ENCODE results near the gene FOXJ2. TPM values are rescaled to one million over a fixed set of nuclear protein-coding genes. Genes with fewer than 3 reads are reported as not detected.

FOXJ2 gene
- polyA plus RNA-seq, 1 experiment: 6.5 TPM

DNA sequence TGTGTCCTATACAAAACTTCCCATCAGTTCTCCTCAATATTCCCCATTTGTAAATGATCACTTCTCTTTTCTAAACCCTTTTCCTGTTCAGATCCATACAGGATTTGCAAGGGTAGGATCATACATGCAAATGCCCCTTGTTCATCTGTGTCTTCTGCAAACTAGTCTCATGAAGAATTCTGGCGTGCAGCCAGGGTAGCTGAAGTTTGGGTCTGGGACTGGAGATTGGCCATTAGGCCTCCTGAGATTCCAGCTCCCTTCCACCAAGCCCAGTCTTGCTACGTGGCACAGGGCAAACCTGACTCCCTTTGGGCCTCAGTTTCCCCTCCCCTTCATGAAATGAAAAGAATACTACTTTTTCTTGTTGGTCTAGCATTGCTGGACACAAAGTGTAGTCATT is 22.3 kb downstream of the FOXJ2 start:
- POLR2A ChIA-PET: no interaction called here
- CTCF ChIA-PET: interaction anchor here (0.9 to 1.6 kb wide), 3 partner anchors 9 to 335 kb away, joined by 3 to 4 read pairs (median 3); no protein-coding TSS in a partner anchor
- TF ChIP-seq CTCF (IDR thresholded peaks at IDR 0.05; ENCODE audit: insufficient read depth, low read depth, low read length): no peak
- DNase-seq (ENCODE audit: low read depth): no peak
- Histone ChIP-seq H3K4me3 (ENCODE audit: low read depth, low read length) (no peak overlapping the region), H3K36me3 (ENCODE audit: control insufficient read depth, insufficient read depth, low read length) (peaks cover 12% of the 10 kb centered on the region), H3K27me3 (ENCODE audit: control insufficient read depth, insufficient read depth, low read length) (no peaks in the 10 kb centered on the region)

- no peak for DNase-seq (ENCODE audit: low read depth)
- no peaks in the 10 kb centered on the region for H3K27me3 ChIP-seq (ENCODE audit: control insufficient read depth, insufficient read depth, low read length)
- no peak for TF ChIP-seq CTCF (IDR thresholded peaks at IDR 0.05; ENCODE audit: insufficient read depth, low read depth, low read length)
- POLR2A ChIA-PET: no interaction called here
- CTCF ChIA-PET: interaction anchor here (1.7 kb wide), 1 partner anchor 11 kb away, joined by 10 read pairs; no protein-coding TSS in a partner anchor
- peaks cover 6% of the 10 kb centered on the region for H3K36me3 ChIP-seq (ENCODE audit: control insufficient read depth, insufficient read depth, low read length)
- H3K4me3 ChIP-seq (ENCODE audit: low read depth, low read length): no peak overlapping the region
Measured at GRCh38 chr12:8057306-8057705, 24.8 kb downstream of the FOXJ2 start.

DNA sequence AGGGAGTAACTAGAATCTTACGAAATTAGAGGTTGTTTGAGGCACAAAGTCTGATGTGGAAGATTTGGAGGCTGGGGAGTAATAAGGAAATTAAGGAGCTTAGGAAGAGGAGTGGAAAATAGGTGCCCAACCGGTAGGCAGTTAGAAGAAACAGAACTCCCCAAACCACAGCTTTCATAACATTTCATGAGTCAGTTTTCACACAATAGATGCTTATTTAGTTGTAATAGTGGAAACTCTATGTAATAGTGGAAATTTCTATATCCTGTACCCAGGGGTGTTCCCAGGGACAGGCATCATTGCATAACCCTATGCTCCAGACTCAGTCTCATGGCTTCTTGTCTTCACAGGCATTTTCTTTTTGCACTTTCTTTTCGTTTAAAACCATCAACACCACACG is 25.3 kb downstream of the FOXJ2 start:
- no peak for TF ChIP-seq CTCF (IDR thresholded peaks at IDR 0.05; ENCODE audit: insufficient read depth, low read depth, low read length)
- ChIA-PET POLR2A (no interaction called here), CTCF (interaction anchor here (0.6 to 1.9 kb wide), 2 partner anchors 9 to 20 kb away, joined by 3 to 6 read pairs; no protein-coding TSS in a partner anchor)
- H3K4me3 ChIP-seq (ENCODE audit: low read depth, low read length): no peak overlapping the region
- DNase-seq (ENCODE audit: low read depth): no peak
- no peaks in the 10 kb centered on the region for H3K27me3 ChIP-seq (ENCODE audit: control insufficient read depth, insufficient read depth, low read length)
- H3K36me3 ChIP-seq (ENCODE audit: control insufficient read depth, insufficient read depth, low read length): peaks cover 4% of the 10 kb centered on the region

DNA sequence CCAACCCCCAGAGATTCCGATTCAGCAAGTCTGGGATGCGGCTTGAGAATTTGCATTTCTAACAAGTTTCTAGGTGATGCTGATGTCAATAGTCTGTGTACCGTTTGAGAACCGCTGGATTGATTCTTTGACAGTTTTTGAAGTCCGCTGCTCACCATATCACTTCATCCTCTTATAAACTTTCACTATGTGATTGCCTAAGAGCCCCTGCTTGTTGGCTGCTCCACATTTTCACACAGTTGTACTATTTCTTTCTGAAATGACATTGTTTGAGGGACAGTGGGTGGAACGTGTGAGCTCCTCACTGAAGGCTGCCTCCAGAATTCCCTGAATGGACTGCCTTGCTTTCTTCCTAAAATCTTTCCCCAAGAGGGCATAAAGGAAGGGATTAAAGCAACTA is 26.0 kb downstream of the FOXJ2 start:
- CTCF ChIA-PET: interaction anchor here (1.9 kb wide), 1 partner anchor 20 kb away, joined by 6 read pairs; no protein-coding TSS in a partner anchor
- Histone ChIP-seq H3K4me3 (ENCODE audit: low read depth, low read length) (no peak overlapping the region), H3K36me3 (ENCODE audit: control insufficient read depth, insufficient read depth, low read length) (peaks cover under 1% of the 10 kb centered on the region), H3K27me3 (ENCODE audit: control insufficient read depth, insufficient read depth, low read length) (no peaks in the 10 kb centered on the region)
- POLR2A ChIA-PET: no interaction called here
- TF ChIP-seq CTCF (IDR thresholded peaks at IDR 0.05; ENCODE audit: insufficient read depth, low read depth, low read length): no peak
- DNase-seq (ENCODE audit: low read depth): no peak

DNA sequence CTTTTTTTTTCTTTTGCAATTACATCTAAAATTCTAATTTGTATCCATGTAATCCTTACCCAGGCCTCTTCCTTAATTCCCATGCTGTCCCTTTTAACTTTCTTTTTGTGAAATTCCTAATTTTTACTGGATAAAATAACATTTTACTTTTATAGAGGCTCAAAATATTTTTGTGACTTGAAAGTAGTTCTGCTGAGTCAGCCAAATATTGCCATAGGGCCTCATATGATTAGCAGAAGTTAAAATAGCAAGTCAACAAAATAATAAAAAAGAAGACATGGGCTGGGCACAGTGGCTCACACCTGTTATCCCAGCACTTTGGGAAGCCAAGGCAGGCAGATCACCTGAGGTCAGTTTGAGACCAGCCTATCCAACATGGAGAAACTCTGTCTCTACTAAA is 31.6 kb downstream of the FOXJ2 start:
- ChIA-PET POLR2A (no interaction called here), CTCF (no interaction called here)
- no peaks in the 10 kb centered on the region for H3K36me3 ChIP-seq (ENCODE audit: control insufficient read depth, insufficient read depth, low read length)
- H3K27me3 ChIP-seq (ENCODE audit: control insufficient read depth, insufficient read depth, low read length): no peaks in the 10 kb centered on the region
- DNase-seq (ENCODE audit: low read depth): no peak
- TF ChIP-seq CTCF (IDR thresholded peaks at IDR 0.05; ENCODE audit: insufficient read depth, low read depth, low read length): no peak
- no peak overlapping the region for H3K4me3 ChIP-seq (ENCODE audit: low read depth, low read length)
